IMR-90 (cell line): ENCODE data around the gene OAF. TPM values are rescaled to one million over a fixed set of nuclear protein-coding genes. Genes with fewer than 3 reads are reported as not detected.

ENCODE experiments used
- ATAC-seq: fragments of 200-7000 bp; cut with Tn5 transposase; 2 replicates; pipeline ENCODE4 v1.9.1; 2020; ENCODE audit warnings: low read depth, mild to moderate bottlenecking, moderate library complexity
- BruUV-seq: library from RNA; stranded (reverse); fragments of 400-500 nt; replicated peaks from 2 replicates; lab custom pipeline; 2021; lab: Mats Ljungman, UMichigan
- CTCF ChIA-PET: fragments of 300-600 bp; formaldehyde crosslinking; extraction: SDS; loops from one replicate; lab custom pipeline; 2021; ENCODE audit warnings: antibody characterized with exemption; lab: Yijun Ruan, JAX
- POLR2A ChIA-PET: fragments of 300-600 bp; sonication (Branson Sonifier 250); formaldehyde crosslinking; loops from one replicate; lab custom pipeline; 2022; ENCODE audit warnings: antibody characterized with exemption; ENCODE audit not compliant: unreplicated experiment; lab: Charles Lee
- DNase-seq: peaks from one replicate; pipeline ENCODE4 v3.0.0; 2013
- H2AFZ ChIP-seq: replicated peaks from 2 replicates; pipeline ENCODE3; 2013; ENCODE audit warnings: low read length, mild to moderate bottlenecking; ENCODE audit not compliant: poor library complexity
- H2AK5ac ChIP-seq: 2 replicates; pipeline ENCODE4 v1.6.1; 2013; ENCODE audit warnings: low read depth, low read length, inconsistent platforms
- H2AK9ac ChIP-seq: replicated peaks from 2 replicates; pipeline ENCODE3; 2013; ENCODE audit warnings: mild to moderate bottlenecking, low read depth, low read length, moderate library complexity; ENCODE audit not compliant: poor library complexity
- H2BK120ac ChIP-seq: 2 replicates; pipeline ENCODE4 v1.6.1; 2013; ENCODE audit warnings: low read depth, low read length, inconsistent platforms
- H2BK15ac ChIP-seq: 3 replicates; pipeline ENCODE4 v1.6.1; 2013; ENCODE audit warnings: low read depth, low read length, inconsistent platforms
- H2BK20ac ChIP-seq: 2 replicates; pipeline ENCODE4 v1.6.1; 2013; ENCODE audit warnings: low read depth, mild to moderate bottlenecking, inconsistent platforms, low read length, moderate library complexity
- H2BK5ac ChIP-seq: 2 replicates; pipeline ENCODE4 v1.6.1; 2013; ENCODE audit warnings: mild to moderate bottlenecking, low read depth, low read length, inconsistent platforms; ENCODE audit not compliant: poor library complexity, severe bottlenecking
- H3K14ac ChIP-seq: replicated peaks from 2 replicates; pipeline ENCODE4 v1.6.1; 2013; ENCODE audit warnings: low read depth, low read length, inconsistent platforms
- H3K18ac ChIP-seq: 2 replicates; pipeline ENCODE4 v1.6.1; 2013; ENCODE audit warnings: low read depth, low read length, control low read depth
- H3K23ac ChIP-seq: 2 replicates; pipeline ENCODE4 v1.6.1; 2013; ENCODE audit warnings: low read depth, low read length, inconsistent platforms
- H3K27ac ChIP-seq: 2 replicates; pipeline ENCODE4 v1.5.1; 2013; ENCODE audit warnings: mild to moderate bottlenecking, control low read depth, low read length; ENCODE audit not compliant: insufficient read depth
- H3K27me3 ChIP-seq: 2 replicates; pipeline ENCODE4 v1.6.1; 2013; ENCODE audit warnings: low read length; ENCODE audit not compliant: control insufficient read depth, insufficient read depth
- H3K36me3 ChIP-seq: 2 replicates; pipeline ENCODE4 v1.6.1; 2013; ENCODE audit warnings: low read length, mixed read lengths; ENCODE audit not compliant: control insufficient read depth, insufficient read depth
- H3K4ac ChIP-seq: 2 replicates; pipeline ENCODE4 v1.6.1; 2013; ENCODE audit warnings: low read depth, low read length, inconsistent platforms
- H3K4me1 ChIP-seq: 2 replicates; pipeline ENCODE4 v1.6.1; 2013; ENCODE audit warnings: low read length, mixed read lengths; ENCODE audit not compliant: control insufficient read depth, insufficient read depth
- H3K4me2 ChIP-seq: 2 replicates; pipeline ENCODE4 v1.6.1; 2013; ENCODE audit warnings: low read depth, mild to moderate bottlenecking, control low read depth, low read length, moderate library complexity
- H3K4me3 ChIP-seq: 2 replicates; pipeline ENCODE4 v1.5.1; 2013; ENCODE audit warnings: low read depth, mild to moderate bottlenecking, control low read depth, low read length, moderate library complexity; ENCODE audit not compliant: insufficient read depth
- H3K56ac ChIP-seq: 2 replicates; pipeline ENCODE4 v1.6.1; 2013; ENCODE audit warnings: low read length, inconsistent platforms; ENCODE audit not compliant: insufficient read depth; ENCODE audit errors: extremely low read depth
- H3K79me1 ChIP-seq, 2 experiments: 2 replicates each; pipeline ENCODE4 v1.6.1; 2013; ENCODE audit warnings: low read length in 2 of 2, inconsistent platforms in 1 of 2, low read depth in 1 of 2
- H3K9ac ChIP-seq: 2 replicates; pipeline ENCODE4 v1.6.1; 2013; ENCODE audit warnings: low read depth, low read length, control low read depth
- H3K9me1 ChIP-seq: 2 replicates; pipeline ENCODE4 v1.6.1; 2013; ENCODE audit warnings: low read length, inconsistent platforms; ENCODE audit not compliant: insufficient read depth
- H3K9me3 ChIP-seq: 2 replicates; pipeline ENCODE4 v1.6.1; 2013; ENCODE audit warnings: low read length; ENCODE audit not compliant: control insufficient read depth, insufficient read depth
- H4K20me1 ChIP-seq: 2 replicates; pipeline ENCODE4 v1.6.1; 2013; ENCODE audit warnings: low read length, inconsistent platforms; ENCODE audit not compliant: insufficient read depth
- H4K5ac ChIP-seq: 2 replicates; pipeline ENCODE4 v1.6.1; 2013; ENCODE audit warnings: mild to moderate bottlenecking, low read depth, low read length, control low read depth
- H4K8ac ChIP-seq, 2 experiments: 2 replicates each; pipeline ENCODE4 v1.6.1; 2013; ENCODE audit warnings: low read depth in 2 of 2, low read length in 2 of 2, control low read depth in 1 of 2, inconsistent platforms in 1 of 2
- H4K91ac ChIP-seq: 2 replicates; pipeline ENCODE4 v1.6.1; 2013; ENCODE audit warnings: low read depth, low read length, inconsistent platforms; ENCODE audit not compliant: insufficient read depth
- BHLHE40 ChIP-seq: fragments of 150-350 bp; IDR thresholded peaks from 2 replicates; pipeline ENCODE4 v1.6.1; 2016; ENCODE audit warnings: mild to moderate bottlenecking, low read depth, low read length
- CHD1 ChIP-seq: IDR thresholded peaks from 2 replicates; pipeline ENCODE4 v1.6.1; 2012; ENCODE audit warnings: low read depth, low read length, improper control_type of control experiment
- ELK1 ChIP-seq: fragments of 150-350 bp; IDR thresholded peaks from 2 replicates; pipeline ENCODE4 v1.6.1; 2016; ENCODE audit warnings: low read depth, mild to moderate bottlenecking, low read length, moderate library complexity, borderline replicate concordance
- FOS ChIP-seq: fragments of 150-350 bp; IDR thresholded peaks from 2 replicates; pipeline ENCODE4 v1.6.1; 2016; ENCODE audit warnings: low read depth, low read length
- MAZ ChIP-seq: IDR thresholded peaks from 2 replicates; pipeline ENCODE4 v1.6.1; 2012; ENCODE audit warnings: low read depth, mild to moderate bottlenecking, low read length, improper control_type of control experiment, moderate library complexity, borderline replicate concordance
- MXI1 ChIP-seq: IDR thresholded peaks from 2 replicates; pipeline ENCODE4 v1.6.1; 2012; ENCODE audit warnings: low read depth, mild to moderate bottlenecking, low read length, moderate library complexity, borderline replicate concordance
- NFE2L2 ChIP-seq: fragments of 150-350 bp; IDR thresholded peaks from 2 replicates; pipeline ENCODE4 v1.6.1; 2016; ENCODE audit warnings: low read depth, mild to moderate bottlenecking, low read length
- POLR2A ChIP-seq: IDR thresholded peaks from 2 replicates; pipeline ENCODE4 v1.6.1; 2012; ENCODE audit warnings: mild to moderate bottlenecking, low read depth, low read length
- RAD21 ChIP-seq: IDR thresholded peaks from 2 replicates; pipeline ENCODE4 v1.6.1; 2012; ENCODE audit warnings: low read length, improper control_type of control experiment
- RCOR1 ChIP-seq: IDR thresholded peaks from 2 replicates; pipeline ENCODE4 v1.6.1; 2012; ENCODE audit warnings: mild to moderate bottlenecking, low read length, improper control_type of control experiment; ENCODE audit not compliant: insufficient replicate concordance
- RFX5 ChIP-seq: IDR thresholded peaks from 2 replicates; pipeline ENCODE4 v1.8.0; 2012; ENCODE audit warnings: low read depth, mild to moderate bottlenecking, low read length, moderate library complexity
- SMC3 ChIP-seq: fragments of 150-350 bp; IDR thresholded peaks from 2 replicates; pipeline ENCODE4 v1.6.1; 2016; ENCODE audit warnings: low read depth, mild to moderate bottlenecking, antibody characterized with exemption, low read length, moderate library complexity
- WGBS, 2 experiments: methylation state at CpG; one replicate each; pipeline versions ENCODE4 v1.1.5 to v1.1.7; 2013; ENCODE audit warnings: missing lambda C conversion rate in 2 of 2; ENCODE audit not compliant: insufficient read length in 1 of 2; ENCODE audit errors: extremely low coverage in 2 of 2; 5-methylcytosine and 5-hydroxymethylcytosine counted together
- dilution Hi-C: fragments of 300-500 bp; cut with HindIII; formaldehyde crosslinking; loops from one replicate; pipeline ENCODE4 v1.14.3; 2018; ENCODE audit warnings: low sequenced_read_pairs; ENCODE audit not compliant: unreplicated experiment
- in situ Hi-C: fragments of 300-500 bp; cut with MboI; formaldehyde crosslinking; loops from 3 replicates; pipeline ENCODE4 v1.14.3; 2019; ENCODE audit warnings: low sequenced_read_pairs, inconsistent platforms, mixed read lengths
- intact Hi-C: fragments of 100-400 bp; cut with micrococcal nuclease; formaldehyde crosslinking; loops from 2 replicates; pipeline ENCODE4 v1.10.0; 2022
- polyA plus RNA-seq, 3 experiments: library from polyadenylated mRNA; depleted of rRNA; stranded (reverse); fragments of >200 nt; gene quantifications; 2 replicates each; pipeline ENCODE4 v1.2.3, GENCODE V29; 2012; ENCODE audit warnings: low replicate concordance in 1 of 3
- total RNA-seq: library from RNA; depleted of rRNA; stranded (reverse); fragments of >200 nt; gene quantifications from 2 replicates; pipeline ENCODE4 v1.2.3, GENCODE V29; 2012

OAF gene
- total and polyA plus RNA-seq, 2 of the 4 experiments (the other 2 are of a cell fraction), result 9.9 to 42.0 TPM

- H2AK5ac ChIP-seq, result no peak overlapping the region
- H2AFZ ChIP-seq, result no peak overlapping the region
- H3K4me1 ChIP-seq, result no peaks in the 10 kb centered on the region
- TF ChIP-seq FOS (no peak), MAZ (no peak), RCOR1 (no peak), RFX5 (no peak), CHD1 (no peak), MXI1 (no peak), SMC3 (no peak), BHLHE40 (no peak), ELK1 (no peak), NFE2L2 (no peak), POLR2A (no peak), RAD21 (no peak)
- in situ Hi-C loops (no loop called here), intact Hi-C loops (no loop called here), dilution Hi-C loops (no loop called here)
- H2BK15ac ChIP-seq, result no peak overlapping the region
- no TSS peak for BruUV-seq
- H3K27ac ChIP-seq, result no peak overlapping the region
- no peak overlapping the region for H2AK9ac ChIP-seq
- H3K14ac ChIP-seq, result no peak overlapping the region
- no peak overlapping the region for H2BK120ac ChIP-seq
- H3K79me1 ChIP-seq, result no peaks in the 10 kb centered on the region
- no peak overlapping the region for H2BK5ac ChIP-seq
- no peak overlapping the region for H4K5ac ChIP-seq
- H3K18ac ChIP-seq, result no peak overlapping the region
- H4K8ac ChIP-seq, result no peak overlapping the region
- ChIA-PET POLR2A (no interaction called here), CTCF (interaction anchor here (0.6 kb wide), 1 partner anchor 76 kb away, joined by 3 read pairs; no protein-coding TSS in a partner anchor)
- H3K9me3 ChIP-seq, result no peaks in the 10 kb centered on the region
- H3K4me2 ChIP-seq, result no peak overlapping the region
- peaks cover 87% of the 10 kb centered on the region for H3K27me3 ChIP-seq
- H3K4me3 ChIP-seq, result no peak overlapping the region
- no peak for DNase-seq
- no peak overlapping the region for H3K4ac ChIP-seq
- no peaks in the 10 kb centered on the region for H3K9me1 ChIP-seq
- H3K23ac ChIP-seq, result no peak overlapping the region
- no peak overlapping the region for H2BK20ac ChIP-seq
- WGBS, 2 experiments, result 94% methylated on average over 2 of the region's 7 CpGs; no CpG with 5 or more reads in 1 of the 2 experiments
- H3K56ac ChIP-seq, result no peak overlapping the region
- H3K36me3 ChIP-seq, result no peaks in the 10 kb centered on the region
- ATAC-seq, result no peak
- no peak overlapping the region for H4K91ac ChIP-seq
- no peak overlapping the region for H3K9ac ChIP-seq
- no peaks in the 10 kb centered on the region for H4K20me1 ChIP-seq
These were observed 30.4 kb downstream of the OAF start for GRCh38 chr11:120241277-120241676.
